Activated CD4-positive, CD25-positive, alpha-beta regulatory T cell treated with anti-CD3 and anti-CD28 coated beads, Interleukin-2, amount 50 U/mL, for 24 hours (primary cell): Measurements from ENCODE around the gene CYB5A.
"Not testable (repeated sequence)": the region's sequence is repeated elsewhere in the genome, so short reads cannot be mapped to it uniquely, and the experiment has no call there.

Source experiments
- ATAC-seq, 2 donors: fragments of 150-1000 bp; cut with Tn5 transposase; one replicate each; pipeline ENCODE4 v1.10.0; 2021; ENCODE audit warnings: mild to moderate bottlenecking in 1 of 2, moderate library complexity in 1 of 2

The CYB5A gene

DNA sequence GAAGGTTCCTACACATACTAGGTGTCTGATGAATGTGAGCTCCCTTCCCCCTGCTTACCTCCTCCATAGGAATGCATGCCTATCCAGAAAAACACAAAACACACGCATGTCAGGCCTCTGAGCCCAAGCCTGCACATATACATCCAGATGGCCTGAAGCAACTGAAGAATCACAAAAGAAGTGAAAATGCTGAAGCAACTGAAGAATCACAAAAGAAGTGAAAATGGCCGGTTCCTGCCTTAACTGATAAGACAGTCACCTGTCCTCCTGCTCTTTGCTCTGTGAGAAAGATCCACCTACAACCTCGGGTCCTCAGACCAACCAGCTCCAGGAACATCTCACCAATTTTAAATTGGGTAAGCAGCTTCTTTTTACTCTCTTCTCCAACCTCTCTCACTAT lies 1.2 kb upstream of the CYB5A start:
- ATAC-seq = not testable (repeated sequence)

- no peak for ATAC-seq
Measured at GRCh38 chr18:74292541-74292858, 737 bp upstream of the CYB5A start.

- ATAC-seq = no peak
Measured at GRCh38 chr18:74291472-74291770, 342 bp downstream of the CYB5A start.

DNA sequence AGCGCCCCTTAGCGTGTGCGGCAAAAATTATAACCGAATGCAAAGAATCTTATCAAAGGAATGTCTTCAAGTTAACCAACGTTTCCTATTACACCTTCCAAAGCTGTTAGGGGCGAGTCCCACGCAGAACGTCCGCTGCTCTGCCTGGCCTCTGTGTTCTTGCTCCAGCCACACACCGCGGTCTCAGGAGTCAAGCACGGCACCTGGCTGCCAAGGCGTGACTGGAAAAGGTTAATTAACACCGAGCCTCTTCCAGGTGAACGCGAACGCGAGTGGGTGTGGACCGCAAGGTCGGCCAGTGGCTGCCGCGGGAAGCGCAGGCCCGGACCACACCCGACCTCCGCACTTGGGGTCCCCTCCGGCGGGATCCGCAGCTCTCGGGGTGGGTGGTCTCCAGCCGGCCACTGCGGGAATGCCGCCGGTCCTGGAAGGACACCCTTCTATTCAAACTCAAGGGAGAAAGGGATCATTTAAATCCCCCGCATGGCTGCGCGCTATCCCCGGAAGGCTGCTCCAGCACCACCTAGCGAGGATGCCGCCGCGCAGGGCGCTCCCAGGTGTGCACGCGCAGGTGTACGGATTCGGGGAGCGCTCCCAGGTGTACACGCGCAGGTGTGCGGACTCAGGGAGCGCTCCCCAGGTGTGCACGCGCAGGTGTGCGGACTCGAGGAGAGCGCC lies 830 bp downstream of the CYB5A start:
- ATAC-seq = no peak

GRCh38 chr18:74290021-74290420 lies 1.7 kb downstream of the CYB5A start:
- no peak for ATAC-seq

DNA sequence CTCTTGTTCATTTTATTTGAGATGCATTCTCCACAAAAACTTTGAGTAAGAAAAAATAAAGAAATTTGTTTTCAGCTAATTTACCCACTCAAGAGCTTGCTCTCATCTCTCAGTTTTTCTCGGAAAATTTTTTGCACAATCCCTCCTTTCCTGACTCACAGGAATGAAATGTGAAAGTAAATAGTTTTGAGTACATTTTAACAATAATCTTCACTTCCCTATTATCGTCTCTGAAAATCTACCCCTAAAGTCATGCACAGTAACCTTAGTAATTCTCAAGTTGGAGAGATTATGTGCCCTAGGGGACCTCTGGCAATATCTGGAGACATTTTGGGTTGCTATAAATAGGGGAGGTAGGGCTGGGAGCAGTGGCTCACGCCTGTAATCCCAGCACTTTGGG lies 2.6 kb downstream of the CYB5A start:
- no peak for ATAC-seq

DNA sequence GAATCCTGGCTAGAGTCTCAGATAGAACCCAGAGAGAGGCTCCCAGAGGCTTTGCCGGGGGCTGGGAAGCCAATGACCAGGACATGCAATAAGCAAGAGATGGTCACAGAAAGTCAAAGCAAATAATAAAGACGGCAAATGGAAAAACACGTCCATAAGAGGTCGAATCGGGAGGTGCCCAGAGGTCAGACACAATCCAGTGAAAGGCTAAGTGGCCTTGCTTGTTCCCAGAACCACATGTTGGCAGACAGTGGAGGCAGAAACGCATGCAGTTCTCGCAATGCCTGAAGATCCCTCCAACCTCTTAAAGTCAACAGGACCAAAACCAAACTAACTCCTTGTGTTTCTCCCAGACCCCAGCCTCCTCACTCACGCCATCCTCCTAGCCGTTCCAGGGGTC lies 3.0 kb downstream of the CYB5A start:
- no peak for ATAC-seq

- ATAC-seq = no peak
Measured at GRCh38 chr18:74288041-74288440, 3.7 kb downstream of the CYB5A start.

- no peak for ATAC-seq
Measured at GRCh38 chr18:74286856-74287255, 4.9 kb downstream of the CYB5A start.

GRCh38 chr18:74286106-74286855 lies 5.5 kb downstream of the CYB5A start:
- ATAC-seq = no peak

GRCh38 chr18:74285583-74285982 lies 6.2 kb downstream of the CYB5A start:
- not testable (repeated sequence) for ATAC-seq

GRCh38 chr18:74284980-74285355 lies 6.8 kb downstream of the CYB5A start:
- no peak for ATAC-seq

DNA sequence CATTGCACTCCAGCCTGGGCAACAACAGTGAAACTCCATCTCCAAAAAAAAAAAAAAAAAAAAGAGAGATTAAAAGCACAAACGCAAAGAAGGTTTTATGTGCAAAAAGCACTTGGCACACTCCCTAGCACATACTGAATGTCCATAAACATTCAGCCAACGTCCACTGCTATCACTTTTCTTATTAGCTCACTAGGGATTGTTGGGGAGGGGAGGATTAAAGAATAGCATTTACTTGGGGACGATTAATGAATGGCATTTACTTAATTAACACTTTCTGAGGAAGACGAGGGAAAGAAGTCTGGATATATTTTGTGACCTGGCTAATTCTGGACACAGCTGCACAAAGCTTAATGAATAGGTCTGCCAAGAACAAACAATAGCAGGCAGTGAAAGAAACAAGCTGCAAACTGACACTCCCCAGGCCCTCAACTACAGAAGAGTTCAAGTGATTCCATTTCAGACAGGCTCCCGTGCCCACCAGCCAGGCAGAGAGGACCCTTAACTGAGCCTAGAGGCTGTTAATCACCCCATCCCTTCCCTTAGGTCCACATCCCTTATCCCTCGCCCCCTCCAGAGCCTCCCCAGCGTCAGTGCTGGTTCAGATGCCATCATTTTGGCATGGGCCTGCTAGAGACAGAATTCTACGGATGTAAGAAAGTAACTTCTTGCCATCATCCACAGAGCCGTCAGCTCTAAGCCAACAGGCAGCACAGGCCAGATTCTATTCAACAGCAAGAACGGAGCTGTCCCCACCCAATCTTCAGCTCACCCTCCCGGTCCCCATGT lies 7.4 kb downstream of the CYB5A start:
- no peak for ATAC-seq

DNA sequence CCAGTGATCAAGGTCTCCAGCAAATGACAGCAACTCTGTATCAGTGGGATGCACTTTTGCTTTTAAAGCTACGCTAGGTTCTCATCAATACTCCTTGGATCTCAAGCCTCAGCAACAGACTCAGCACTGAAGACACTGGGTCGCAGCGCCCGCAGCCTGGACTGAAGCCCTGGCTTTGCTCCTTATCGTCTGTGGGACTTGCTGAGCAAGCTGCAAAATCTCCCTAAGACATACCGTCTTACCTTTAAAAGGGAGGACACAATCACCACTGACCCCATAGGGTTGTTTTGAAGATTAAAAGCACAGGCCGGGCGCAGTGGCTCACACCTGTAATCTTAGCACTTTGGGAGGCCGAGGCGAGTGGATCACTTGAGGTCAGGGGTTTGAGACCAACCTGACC lies 8.1 kb downstream of the CYB5A start:
- ATAC-seq = no peak

DNA sequence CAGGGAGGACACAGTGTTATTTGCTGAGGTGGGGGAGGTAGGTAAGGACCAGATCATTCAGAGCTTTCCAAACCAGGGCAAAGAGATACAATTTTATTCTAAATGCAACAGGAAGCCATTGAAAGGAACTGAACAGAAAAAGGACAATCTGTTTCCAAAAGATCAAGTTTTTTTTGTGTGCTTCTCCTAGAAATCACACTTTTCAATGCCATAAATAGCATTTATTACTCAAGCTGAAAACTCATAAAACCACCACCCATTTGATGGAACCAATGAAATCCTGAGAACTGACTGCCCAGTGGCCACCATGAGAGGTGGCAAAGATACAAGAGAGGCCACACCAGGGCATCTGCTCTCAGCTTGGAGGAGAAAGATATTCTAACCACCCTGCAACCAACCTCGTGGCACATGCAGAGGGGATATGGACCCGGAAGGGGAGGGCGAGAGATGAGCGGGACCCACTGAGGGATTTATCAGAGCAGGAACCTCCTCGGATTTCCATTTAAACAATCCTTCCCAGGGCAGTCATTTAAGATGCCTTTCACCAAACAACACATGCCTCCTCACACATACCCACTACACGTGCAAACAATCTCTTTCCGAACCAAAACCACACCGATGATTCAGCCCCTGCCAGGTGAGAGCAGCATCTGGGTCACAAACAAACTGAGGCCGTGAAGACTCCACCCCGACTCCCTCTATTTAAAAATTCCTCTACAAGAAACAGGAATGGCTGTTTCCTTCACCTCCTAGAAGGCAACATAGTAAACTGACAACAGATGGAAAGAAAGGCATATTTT lies 8.8 kb downstream of the CYB5A start:
- no peak for ATAC-seq

GRCh38 chr18:74281980-74282754 lies 9.6 kb downstream of the CYB5A start:
- ATAC-seq = no peak

- no peak for ATAC-seq
Measured at GRCh38 chr18:74281011-74281979, 10.5 kb downstream of the CYB5A start.

- ATAC-seq = no peak
Measured at GRCh38 chr18:74278983-74279382, 12.8 kb downstream of the CYB5A start.

GRCh38 chr18:74278058-74278457 lies 13.7 kb downstream of the CYB5A start:
- ATAC-seq = no peak

DNA sequence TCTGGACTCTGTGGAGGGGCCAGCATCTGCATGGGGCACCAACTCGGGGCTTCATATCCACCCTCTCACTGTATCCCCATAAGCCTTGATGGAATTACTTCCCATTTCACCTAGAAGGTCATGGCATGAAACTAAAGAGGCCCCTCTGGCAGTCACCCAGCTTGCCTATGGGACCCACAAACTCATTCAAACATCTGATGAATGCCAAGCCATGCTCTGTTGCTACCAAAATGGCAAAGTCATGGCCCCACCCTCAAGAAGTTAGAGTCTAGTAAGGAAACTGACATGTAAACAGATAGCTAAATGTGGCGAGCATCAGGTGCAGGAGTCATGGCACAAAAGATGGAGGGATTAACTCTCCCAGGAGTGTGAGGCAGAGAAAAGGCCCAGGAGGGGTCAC lies 14.5 kb downstream of the CYB5A start:
- no peak for ATAC-seq

- ATAC-seq = no peak
Measured at GRCh38 chr18:74276609-74277008, 15.2 kb downstream of the CYB5A start.
